Calu3 (cell line): ENCODE measurements around the gene ARHGEF4. TPM values are rescaled to one million over a fixed set of nuclear protein-coding genes. Genes with fewer than 3 reads are reported as not detected.

ENCODE experiments used
- BruUV-seq: library from RNA; stranded (reverse); fragments of 400-500 nt; replicated peaks from 2 replicates; lab custom pipeline; 2021; lab: Mats Ljungman, UMichigan
- CTCF ChIA-PET: fragments of 300-600 bp; sonication (Branson Sonifier 250); formaldehyde crosslinking; loops from one replicate; lab custom pipeline; 2022; ENCODE audit warnings: antibody characterized with exemption; lab: Charles Lee
- DNase-seq: peaks from one replicate; pipeline ENCODE4 v3.0.0; 2022
- H3K27ac Mint-ChIP-seq: one replicate; pipeline ENCODE4 v1.8.0; 2022; ENCODE audit warnings: mixed read lengths; ENCODE audit not compliant: unreplicated experiment
- H3K27me3 Mint-ChIP-seq: one replicate; pipeline ENCODE4 v1.8.0; 2022; ENCODE audit warnings: mixed read lengths; ENCODE audit not compliant: unreplicated experiment
- H3K36me3 Mint-ChIP-seq: one replicate; pipeline ENCODE4 v1.8.0; 2022; ENCODE audit warnings: mild to moderate bottlenecking, moderate library complexity, mixed read lengths; ENCODE audit not compliant: insufficient read depth, unreplicated experiment
- H3K4me1 Mint-ChIP-seq: one replicate; pipeline ENCODE4 v1.8.0; 2022; ENCODE audit warnings: mild to moderate bottlenecking, low read depth, mixed read lengths; ENCODE audit not compliant: unreplicated experiment
- H3K4me3 Mint-ChIP-seq: one replicate; pipeline ENCODE4 v1.8.0; 2022; ENCODE audit warnings: mild to moderate bottlenecking, low read depth, moderate library complexity, mixed read lengths; ENCODE audit not compliant: unreplicated experiment
- H3K9me3 Mint-ChIP-seq: one replicate; pipeline ENCODE4 v1.8.0; 2022; ENCODE audit warnings: low read depth, mixed read lengths; ENCODE audit not compliant: unreplicated experiment
- intact Hi-C: fragments of 100-400 bp; cut with micrococcal nuclease; formaldehyde crosslinking; loops from one replicate; pipeline ENCODE4 v1.10.0; 2022; ENCODE audit not compliant: unreplicated experiment
- total RNA-seq: library from RNA; stranded (reverse); gene quantifications from 2 replicates; pipeline ENCODE4 v1.2.3, GENCODE V29; 2022
- TF ChIP-seq, protein P1 (sequence below): fragments of 200-600 bp; IDR thresholded peaks from one replicate; pipeline ENCODE4 v1.8.0; 2022; ENCODE audit warnings: antibody characterized with exemption; ENCODE audit not compliant: unreplicated experiment

Gene ARHGEF4
- total RNA-seq, 1 experiment from 2014 or later: 8.8 TPM

DNA sequence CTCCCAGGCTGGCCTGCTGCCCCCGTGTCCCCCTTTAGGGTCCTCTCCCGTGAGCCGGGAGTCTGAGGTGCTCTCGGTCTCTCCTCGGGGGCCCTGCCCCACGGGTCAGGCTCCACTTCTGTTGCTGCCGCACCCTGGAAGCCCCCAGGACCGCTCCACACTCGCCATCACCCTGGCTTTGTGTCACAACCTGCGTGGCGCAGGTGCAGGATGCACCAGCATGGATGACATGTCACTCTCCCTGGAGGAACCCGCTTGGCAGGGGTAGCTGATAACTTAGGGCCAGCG is 10.8 kb upstream of the ARHGEF4 start:
- no peak overlapping the region for H3K4me3 Mint-ChIP-seq
- peaks cover 13% of the 10 kb centered on the region for H3K36me3 Mint-ChIP-seq
- DNase-seq: no peak
- H3K27ac Mint-ChIP-seq: no peak overlapping the region
- TF ChIP-seq, protein P1, sequence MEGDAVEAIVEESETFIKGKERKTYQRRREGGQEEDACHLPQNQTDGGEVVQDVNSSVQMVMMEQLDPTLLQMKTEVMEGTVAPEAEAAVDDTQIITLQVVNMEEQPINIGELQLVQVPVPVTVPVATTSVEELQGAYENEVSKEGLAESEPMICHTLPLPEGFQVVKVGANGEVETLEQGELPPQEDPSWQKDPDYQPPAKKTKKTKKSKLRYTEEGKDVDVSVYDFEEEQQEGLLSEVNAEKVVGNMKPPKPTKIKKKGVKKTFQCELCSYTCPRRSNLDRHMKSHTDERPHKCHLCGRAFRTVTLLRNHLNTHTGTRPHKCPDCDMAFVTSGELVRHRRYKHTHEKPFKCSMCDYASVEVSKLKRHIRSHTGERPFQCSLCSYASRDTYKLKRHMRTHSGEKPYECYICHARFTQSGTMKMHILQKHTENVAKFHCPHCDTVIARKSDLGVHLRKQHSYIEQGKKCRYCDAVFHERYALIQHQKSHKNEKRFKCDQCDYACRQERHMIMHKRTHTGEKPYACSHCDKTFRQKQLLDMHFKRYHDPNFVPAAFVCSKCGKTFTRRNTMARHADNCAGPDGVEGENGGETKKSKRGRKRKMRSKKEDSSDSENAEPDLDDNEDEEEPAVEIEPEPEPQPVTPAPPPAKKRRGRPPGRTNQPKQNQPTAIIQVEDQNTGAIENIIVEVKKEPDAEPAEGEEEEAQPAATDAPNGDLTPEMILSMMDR: no peak
- peaks cover 41% of the 10 kb centered on the region for H3K4me1 Mint-ChIP-seq
- CTCF ChIA-PET: interaction anchor here (0.5 kb wide), 1 partner anchor 250 kb away, joined by 3 read pairs; no protein-coding TSS in a partner anchor
- H3K27me3 Mint-ChIP-seq: no peaks in the 10 kb centered on the region
- intact Hi-C loops: no loop called here
- no peaks in the 10 kb centered on the region for H3K9me3 Mint-ChIP-seq
- BruUV-seq: no TSS peak

DNA sequence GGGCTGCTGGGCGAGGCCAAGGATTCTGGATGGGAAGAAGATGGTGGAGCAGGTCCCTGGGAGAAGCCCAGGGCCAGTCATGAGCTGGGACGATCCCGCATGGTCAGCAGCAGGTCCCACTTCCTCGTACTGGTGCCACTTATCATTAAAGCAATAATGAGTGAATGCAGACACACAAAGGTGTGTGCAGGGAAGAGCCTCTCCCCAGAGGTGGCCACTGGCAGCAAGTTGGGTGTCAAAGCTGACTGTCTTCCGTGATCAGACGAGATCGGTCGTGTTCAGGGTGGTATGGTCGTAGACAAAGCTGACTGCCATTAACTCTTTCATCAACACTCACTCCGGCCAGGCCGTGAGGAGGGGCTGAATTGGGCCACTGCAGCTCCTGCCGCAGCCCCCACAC is 10.3 kb upstream of the ARHGEF4 start:
- CTCF ChIA-PET: no interaction called here
- H3K36me3 Mint-ChIP-seq: peaks cover 13% of the 10 kb centered on the region
- no TSS peak for BruUV-seq
- intact Hi-C loops: no loop called here
- no peaks in the 10 kb centered on the region for H3K27me3 Mint-ChIP-seq
- H3K4me3 Mint-ChIP-seq: no peak overlapping the region
- TF ChIP-seq, protein P1: no peak
- DNase-seq: no peak
- peaks cover 41% of the 10 kb centered on the region for H3K4me1 Mint-ChIP-seq
- H3K9me3 Mint-ChIP-seq: no peaks in the 10 kb centered on the region
- H3K27ac Mint-ChIP-seq: peak overlapping the region; percentile 41

DNA sequence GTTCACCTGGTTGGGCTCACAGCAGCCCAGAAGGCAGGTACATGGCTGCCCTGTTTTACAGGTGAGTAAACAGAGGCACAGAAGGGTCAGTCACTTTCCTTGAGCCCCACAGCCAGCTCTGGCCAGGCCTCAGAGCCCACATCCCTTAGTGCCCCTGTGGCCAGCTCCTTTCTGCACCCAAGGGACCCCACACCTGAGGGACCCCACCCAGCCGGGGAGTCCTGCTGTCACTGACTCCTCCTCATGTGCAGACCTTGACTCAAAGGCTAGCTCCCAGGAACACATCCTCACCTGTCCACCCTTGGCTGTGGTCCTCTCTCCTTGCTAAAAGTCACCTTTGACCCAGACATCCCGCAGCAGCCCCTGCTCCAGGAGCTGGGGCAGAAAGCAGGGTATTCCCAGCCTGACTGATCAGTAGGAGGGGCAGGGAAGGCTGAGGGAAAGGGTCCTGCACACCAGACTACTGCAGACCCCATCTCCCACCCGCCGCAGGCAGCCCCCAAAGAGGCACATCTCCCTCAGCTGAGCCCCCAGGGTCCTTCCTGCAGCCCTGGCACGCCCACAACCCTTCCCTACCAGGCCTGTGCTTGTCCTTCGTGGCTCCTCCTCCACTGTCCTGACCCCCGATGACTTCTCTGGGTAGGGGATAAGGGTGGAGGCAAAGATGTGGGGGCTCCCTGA is 9.8 kb upstream of the ARHGEF4 start:
- H3K27ac Mint-ChIP-seq: peak overlapping the region; percentile 41
- CTCF ChIA-PET: interaction anchor here (1.2 kb wide), 1 partner anchor 11 kb away, joined by 5 read pairs; no protein-coding TSS in a partner anchor
- intact Hi-C loops: no loop called here

GRCh38 chr2:130827502-130828251 is 9.0 kb upstream of the ARHGEF4 start:
- DNase-seq: no peak
- Mint-ChIP-seq H3K9me3 (no peaks in the 10 kb centered on the region), H3K27ac (peak overlapping the region; percentile 85), H3K4me3 (no peak overlapping the region), H3K36me3 (peaks cover 13% of the 10 kb centered on the region), H3K27me3 (peaks cover 10% of the 10 kb centered on the region), H3K4me1 (peaks cover 41% of the 10 kb centered on the region)
- intact Hi-C loops: no loop called here
- TF ChIP-seq, protein P1: no peak
- CTCF ChIA-PET: interaction anchor here (1.2 kb wide), 2 partner anchors 11 to 30 kb away, joined by 3 to 5 read pairs; no protein-coding TSS in a partner anchor
- no TSS peak for BruUV-seq

More for the DNA sequence above, 9.8 kb upstream of the ARHGEF4 start:
- Mint-ChIP-seq H3K9me3 (no peaks in the 10 kb centered on the region), H3K4me3 (no peak overlapping the region), H3K27me3 (peaks cover 3% of the 10 kb centered on the region), H3K36me3 (peaks cover 13% of the 10 kb centered on the region), H3K4me1 (peaks cover 41% of the 10 kb centered on the region)
- no peak for DNase-seq
- TF ChIP-seq, protein P1: no peak
- no TSS peak for BruUV-seq
